Adrenal gland (tissue), 12 donors: ENCODE data around the gene MACROD2. TPM values are rescaled to one million over a fixed set of nuclear protein-coding genes. Genes with fewer than 3 reads are reported as not detected.

Experiments
- DNase-seq, 7 donors: peaks; one replicate each; pipeline ENCODE4 v3.0.0-alpha.2; 2019 to 2020
- H3K27ac ChIP-seq, 5 donors: fragments of 200-600 bp; sonication (generic) in 4 of 5; 1 replicate in 3 of 5; 2 replicates in 2 of 5; pipeline versions ENCODE4 v1.5.1 to v1.8.0; 2016 to 2020; ENCODE audit warnings: mild to moderate bottlenecking in 1 of 5
- H3K27me3 ChIP-seq: fragments of 200-600 bp; 2 replicates; pipeline ENCODE4 v1.8.0; 2021
- H3K36me3 ChIP-seq, 2 donors: fragments of 200-600 bp; replicated peaks in 1 of 2; 1 replicate in 1 of 2; 2 replicates in 1 of 2; pipeline versions ENCODE4 v1.5.1 to v1.8.0; 2018 to 2022
- H3K4me1 ChIP-seq, 2 donors: fragments of 200-600 bp; replicated peaks in 1 of 2; 1 replicate in 1 of 2; 2 replicates in 1 of 2; pipeline versions ENCODE4 v1.5.1 to v1.8.0; 2018 to 2021
- H3K4me3 ChIP-seq, 4 donors: fragments of 200-600 bp; sonication (generic) in 3 of 4; one replicate each; pipeline ENCODE4 v1.5.1; 2016 to 2018
- H3K9me3 ChIP-seq, 3 donors: fragments of 200-600 bp; sonication (generic) in 1 of 3; replicated peaks in 1 of 3; 1 replicate in 2 of 3; 2 replicates in 1 of 3; pipeline versions ENCODE4 v1.5.1 to v1.8.0; 2016 to 2021
- POLR2A ChIP-seq, 2 donors: fragments of 450-650 bp; IDR thresholded peaks; one replicate each; pipeline ENCODE4 v1.6.1; 2017; ENCODE audit warnings: antibody characterized with exemption in 2 of 2, mild to moderate bottlenecking in 2 of 2, moderate library complexity in 1 of 2
- WGBS, 4 donors: extraction: QIAGEN DNeasy Blood & Tissue Kit in 2 of 4; methylation state at CpG; one replicate each; pipeline versions ENCODE4 v1.1.5 to v1.1.7; 2013 to 2017; 5-methylcytosine and 5-hydroxymethylcytosine counted together
- intact Hi-C, 2 donors: fragments of 100-400 bp; cut with DNase I; formaldehyde crosslinking; loops; one replicate each; pipeline versions ENCODE4 v1.14.1 to v1.15.0; 2022 to 2023
- polyA plus RNA-seq, 3 donors: library from polyadenylated mRNA; stranded (reverse); fragments of 200-250 nt in 2 of 3; fragments of 350-450 nt in 1 of 3; fragmentation: Illumina TruSeq in 1 of 3; extraction: RNeasy Lipid Tissue Mini Kit (QIAGEN cat#74804) in 1 of 3; gene quantifications; one replicate each; pipeline ENCODE4 v1.2.3, GENCODE V29; 2013 to 2014
- total RNA-seq, 9 donors: library from RNA; depleted of rRNA in 4 of 9; stranded (reverse); fragments of >200 nt in 4 of 9; fragments of 120-200 nt in 1 of 9; fragmentation: NEBNext Ultra II Directional in 1 of 9; extraction: Animal tissue kit (Norgen Biotek cat#: 25700) in 1 of 9; gene quantifications; one replicate each; pipeline versions ENCODE4 v1.1.0 to v1.2.4, GENCODE V29; 2013 to 2023
- TF ChIP-seq, protein P1 (sequence below), 6 experiments: fragments of 450-650 bp in 4 of 6; fragments of 200-600 bp in 2 of 6; sonication (generic) in 1 of 6; IDR thresholded peaks; 1 replicate in 5 of 6; 2 replicates in 1 of 6; pipeline versions ENCODE4 v1.5.1 to v1.8.0; 2016 to 2021; ENCODE audit warnings: antibody characterized with exemption in 6 of 6, mild to moderate bottlenecking in 2 of 6, moderate library complexity in 1 of 6
- donor health status: healthy with polysubstance abuse.
- donor health status: Bipolar disorder and iron deficiency.
- donor health status: DM: yes; HTN: yes; CAD: no.
- donor health status: DM: no; HTN: no; CAD: no.
- donor health status: DM: no; HTN: no; CAD: no.
- donor health status: DM: yes; HTN: yes; CAD: no.

Gene MACROD2
- total and polyA plus RNA-seq, 12 donors, result 1.1 to 21.2 (median 6.4) TPM

DNA sequence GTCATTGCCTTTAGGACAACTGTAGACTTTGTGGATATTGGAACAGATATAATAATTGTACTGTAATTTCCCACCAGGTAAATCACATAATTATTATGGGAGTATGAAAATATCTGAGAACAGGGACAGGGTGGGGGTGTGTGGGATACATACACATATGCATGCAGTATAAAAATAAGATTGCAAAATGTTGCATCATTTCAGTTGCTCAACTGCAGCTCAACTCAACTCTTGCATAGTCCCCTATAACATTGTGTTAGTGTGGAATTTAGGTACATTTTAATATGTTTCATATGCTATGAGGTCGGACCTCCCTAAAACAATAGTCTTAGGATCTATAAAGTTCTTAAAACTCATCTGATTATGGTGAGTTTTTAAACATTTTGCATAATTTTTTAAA is 617.1 kb downstream of the MACROD2 start:
- no peak for DNase-seq
- H3K4me1 ChIP-seq, result no peaks in the 10 kb centered on the region
- TF ChIP-seq, protein P1, sequence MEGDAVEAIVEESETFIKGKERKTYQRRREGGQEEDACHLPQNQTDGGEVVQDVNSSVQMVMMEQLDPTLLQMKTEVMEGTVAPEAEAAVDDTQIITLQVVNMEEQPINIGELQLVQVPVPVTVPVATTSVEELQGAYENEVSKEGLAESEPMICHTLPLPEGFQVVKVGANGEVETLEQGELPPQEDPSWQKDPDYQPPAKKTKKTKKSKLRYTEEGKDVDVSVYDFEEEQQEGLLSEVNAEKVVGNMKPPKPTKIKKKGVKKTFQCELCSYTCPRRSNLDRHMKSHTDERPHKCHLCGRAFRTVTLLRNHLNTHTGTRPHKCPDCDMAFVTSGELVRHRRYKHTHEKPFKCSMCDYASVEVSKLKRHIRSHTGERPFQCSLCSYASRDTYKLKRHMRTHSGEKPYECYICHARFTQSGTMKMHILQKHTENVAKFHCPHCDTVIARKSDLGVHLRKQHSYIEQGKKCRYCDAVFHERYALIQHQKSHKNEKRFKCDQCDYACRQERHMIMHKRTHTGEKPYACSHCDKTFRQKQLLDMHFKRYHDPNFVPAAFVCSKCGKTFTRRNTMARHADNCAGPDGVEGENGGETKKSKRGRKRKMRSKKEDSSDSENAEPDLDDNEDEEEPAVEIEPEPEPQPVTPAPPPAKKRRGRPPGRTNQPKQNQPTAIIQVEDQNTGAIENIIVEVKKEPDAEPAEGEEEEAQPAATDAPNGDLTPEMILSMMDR (IDR thresholded peaks at IDR 0.05), result no peak
- TF ChIP-seq POLR2A (IDR thresholded peaks at IDR 0.05), result no peak

GRCh38 chr20:14616003-14616402 is 620.7 kb downstream of the MACROD2 start:
- H3K36me3 ChIP-seq, result no peaks in the 10 kb centered on the region
- H3K4me3 ChIP-seq, result no peak overlapping the region
- H3K27ac ChIP-seq, result no peak overlapping the region
- intact Hi-C loops, result no loop called here
- H3K9me3 ChIP-seq, result no peaks in the 10 kb centered on the region
- H3K27me3 ChIP-seq, result no peaks in the 10 kb centered on the region
- DNase-seq, result no peak
- H3K4me1 ChIP-seq, result no peaks in the 10 kb centered on the region
- WGBS, 4 donors, result 86 to 91% (median 88%) methylated on average over 3 of the region's 3 CpGs
- TF ChIP-seq, protein P1 (IDR thresholded peaks at IDR 0.05), result no peak
- no peak for TF ChIP-seq POLR2A (IDR thresholded peaks at IDR 0.05)

More for the DNA sequence above, 617.1 kb downstream of the MACROD2 start:
- H3K27ac ChIP-seq, result no peak overlapping the region
- H3K36me3 ChIP-seq, result no peaks in the 10 kb centered on the region
- intact Hi-C loops, result no loop called here
- H3K9me3 ChIP-seq, result no peaks in the 10 kb centered on the region
- 61 to 84% (median 77%) methylated on average over 1 of the region's 1 CpG for WGBS, 4 donors
- H3K27me3 ChIP-seq, result no peaks in the 10 kb centered on the region
- no peak overlapping the region for H3K4me3 ChIP-seq

- H3K9me3 ChIP-seq, result no peaks in the 10 kb centered on the region
- no peaks in the 10 kb centered on the region for H3K36me3 ChIP-seq
- intact Hi-C loops, result no loop called here
- H3K27me3 ChIP-seq, result no peaks in the 10 kb centered on the region
- TF ChIP-seq, protein P1 (IDR thresholded peaks at IDR 0.05), result no peak
- no peak for TF ChIP-seq POLR2A (IDR thresholded peaks at IDR 0.05)
- DNase-seq, result no peak
- no peak overlapping the region for H3K27ac ChIP-seq
- 57 to 84% (median 63%) methylated on average over 2 of the region's 2 CpGs for WGBS, 4 donors
- no peaks in the 10 kb centered on the region for H3K4me1 ChIP-seq
- no peak overlapping the region for H3K4me3 ChIP-seq
Measured at GRCh38 chr20:14617123-14617522, 621.8 kb downstream of the MACROD2 start.

DNA sequence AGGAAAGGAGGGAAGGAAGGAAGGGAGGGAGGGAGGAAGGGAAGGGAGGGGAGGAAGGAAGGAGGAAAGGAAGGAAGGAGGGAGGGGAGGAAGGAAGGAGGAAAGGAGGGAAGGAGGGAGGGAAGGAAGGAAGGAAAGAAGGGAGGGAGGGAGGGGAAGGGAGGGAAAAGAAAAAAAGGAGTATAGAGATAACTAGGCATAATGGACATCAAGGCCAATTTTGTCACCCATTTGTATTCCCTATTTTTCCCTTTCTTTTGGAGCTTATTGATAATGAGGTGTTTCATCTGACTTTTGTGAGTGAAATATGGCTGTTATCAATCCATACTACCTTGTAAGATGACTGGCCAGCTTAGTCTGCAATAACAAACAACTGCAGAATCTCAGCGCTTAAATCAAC is 624.1 kb downstream of the MACROD2 start:
- no peak for TF ChIP-seq POLR2A (IDR thresholded peaks at IDR 0.05)
- TF ChIP-seq, protein P1 (IDR thresholded peaks at IDR 0.05), result no peak
- H3K4me1 ChIP-seq, result no peaks in the 10 kb centered on the region
- H3K27ac ChIP-seq, result no peak overlapping the region
- H3K27me3 ChIP-seq, result no peaks in the 10 kb centered on the region
- intact Hi-C loops, result no loop called here
- WGBS, 4 donors, result 92 to 100% (median 94%) methylated on average over 1 of the region's 1 CpG
- no peak for DNase-seq
- H3K4me3 ChIP-seq, result no peak overlapping the region
- no peaks in the 10 kb centered on the region for H3K9me3 ChIP-seq
- H3K36me3 ChIP-seq, result no peaks in the 10 kb centered on the region
